Trophoblast cell (in vitro differentiated cells and primary cell): ENCODE data around the gene RAB20.
A peak's percentile ranks its signal among the peaks of the same experiment; 100 is the strongest.

Source experiments
- DNase-seq, 2 donors: peaks; one replicate each; pipeline ENCODE4 v3.0.0-alpha.2; 2016
- H2AFZ ChIP-seq: 2 replicates; pipeline ENCODE4 v1.6.1; 2013; ENCODE audit warnings: low read length, moderate library complexity, mild to moderate bottlenecking; ENCODE audit not compliant: insufficient read depth, poor library complexity
- H2AK5ac ChIP-seq: 2 replicates; pipeline ENCODE4 v1.6.1; 2013; ENCODE audit warnings: mild to moderate bottlenecking, low read length
- H2BK120ac ChIP-seq: 2 replicates; pipeline ENCODE4 v1.6.1; 2013; ENCODE audit warnings: low read length, mild to moderate bottlenecking, moderate library complexity; ENCODE audit not compliant: insufficient read depth, poor library complexity
- H2BK12ac ChIP-seq: 2 replicates; pipeline ENCODE4 v1.6.1; 2013; ENCODE audit warnings: mild to moderate bottlenecking, low read length, moderate library complexity
- H2BK5ac ChIP-seq: 2 replicates; pipeline ENCODE4 v1.6.1; 2013; ENCODE audit warnings: low read length, low read depth, moderate library complexity, mild to moderate bottlenecking; ENCODE audit not compliant: poor library complexity
- H3K14ac ChIP-seq: 2 replicates; pipeline ENCODE4 v1.6.1; 2013; ENCODE audit warnings: mild to moderate bottlenecking, low read length
- H3K18ac ChIP-seq: 2 replicates; pipeline ENCODE4 v1.6.1; 2013; ENCODE audit warnings: mild to moderate bottlenecking, low read length
- H3K23ac ChIP-seq: 2 replicates; pipeline ENCODE4 v1.6.1; 2013; ENCODE audit warnings: low read length
- H3K27ac ChIP-seq: 2 replicates; pipeline ENCODE4 v1.5.1; 2013; ENCODE audit warnings: low read depth, mild to moderate bottlenecking, inconsistent platforms, low read length, moderate library complexity
- H3K27me3 ChIP-seq: 2 replicates; pipeline ENCODE4 v1.6.1; 2013; ENCODE audit warnings: inconsistent platforms, mild to moderate bottlenecking, low read length, moderate library complexity; ENCODE audit not compliant: insufficient read depth
- H3K36me3 ChIP-seq, 2 experiments: 1 replicate in 1 of 2; 2 replicates in 1 of 2; pipeline ENCODE4 v1.6.1; 2013; ENCODE audit warnings: low read length in 2 of 2, mild to moderate bottlenecking in 2 of 2, moderate library complexity in 1 of 2; ENCODE audit not compliant: insufficient read depth in 2 of 2, control insufficient read depth in 1 of 2
- H3K4ac ChIP-seq: 2 replicates; pipeline ENCODE4 v1.6.1; 2013; ENCODE audit warnings: low read depth, mild to moderate bottlenecking, low read length, moderate library complexity
- H3K4me1 ChIP-seq, 2 experiments: 1 replicate in 1 of 2; 2 replicates in 1 of 2; pipeline ENCODE4 v1.6.1; 2013; ENCODE audit warnings: low read length in 2 of 2, mild to moderate bottlenecking in 2 of 2, moderate library complexity in 1 of 2; ENCODE audit not compliant: insufficient read depth in 2 of 2, control insufficient read depth in 1 of 2
- H3K4me2 ChIP-seq: 2 replicates; pipeline ENCODE4 v1.6.1; 2013; ENCODE audit warnings: inconsistent platforms, mild to moderate bottlenecking, low read length, moderate library complexity
- H3K4me3 ChIP-seq: 2 replicates; pipeline ENCODE4 v1.5.1; 2013; ENCODE audit warnings: mild to moderate bottlenecking, low read depth, low read length, inconsistent platforms
- H3K79me1 ChIP-seq: one replicate; pipeline ENCODE4 v1.6.1; 2013; ENCODE audit warnings: low read length
- H3K79me2 ChIP-seq: 2 replicates; pipeline ENCODE4 v1.6.1; 2013; ENCODE audit warnings: low read length, mild to moderate bottlenecking; ENCODE audit not compliant: control insufficient read depth, insufficient read depth, poor library complexity
- H3K9ac ChIP-seq: 2 replicates; pipeline ENCODE4 v1.6.1; 2013; ENCODE audit warnings: mild to moderate bottlenecking, low read length
- H3K9me3 ChIP-seq: 2 replicates; pipeline ENCODE4 v1.6.1; 2013; ENCODE audit warnings: low read depth, mild to moderate bottlenecking, control low read depth, inconsistent platforms, low read length; ENCODE audit not compliant: insufficient read depth
- H4K12ac ChIP-seq: 2 replicates; pipeline ENCODE4 v1.6.1; 2013; ENCODE audit warnings: low read depth, mild to moderate bottlenecking, low read length, moderate library complexity
- H4K8ac ChIP-seq: 2 replicates; pipeline ENCODE4 v1.6.1; 2013; ENCODE audit warnings: low read depth, mild to moderate bottlenecking, low read length, moderate library complexity
- H4K91ac ChIP-seq: one replicate; pipeline ENCODE4 v1.6.1; 2013; ENCODE audit warnings: low read depth, mild to moderate bottlenecking, low read length, moderate library complexity
- WGBS: extraction: QIAGEN DNeasy Blood & Tissue Kit; methylation state at CpG from one replicate; pipeline ENCODE4 v1.1.7; 2013; ENCODE audit warnings: missing lambda C conversion rate; ENCODE audit not compliant: insufficient read length, insufficient coverage; ENCODE audit errors: extremely low coverage; 5-methylcytosine and 5-hydroxymethylcytosine counted together

The RAB20 gene

GRCh38 chr13:110503979-110504499 is 57.5 kb downstream of the RAB20 start:
- Histone ChIP-seq H3K23ac (no peak overlapping the region), H3K4ac (no peak overlapping the region), H3K27ac (peak overlapping the region; percentile 24), H4K12ac (no peak overlapping the region), H3K4me1 (peaks cover 3 to 12% of the 10 kb centered on the region in 2 experiments), H4K91ac (peak overlapping the region; percentile 16), H4K8ac (no peak overlapping the region), H2BK5ac (no peak overlapping the region), H2BK120ac (peak overlapping the region; percentile 8), H3K27me3 (no peaks in the 10 kb centered on the region), H3K79me2 (no peaks in the 10 kb centered on the region), H3K9me3 (peaks cover 3% of the 10 kb centered on the region), H3K36me3 (peaks cover 73 to 87% of the 10 kb centered on the region in 2 experiments), H3K79me1 (peaks cover 7% of the 10 kb centered on the region), H2AK5ac (no peak overlapping the region), H2AFZ (no peak overlapping the region), H3K4me3 (no peak overlapping the region), H2BK12ac (no peak overlapping the region), H3K4me2 (no peak overlapping the region), H3K14ac (no peak overlapping the region), H3K18ac (no peak overlapping the region), H3K9ac (no peak overlapping the region)
- no peak for DNase-seq
- no CpG with 5 or more reads among the region's 18 CpGs for WGBS

- Histone ChIP-seq H3K9me3 (peaks cover 6% of the 10 kb centered on the region), H4K12ac (no peak overlapping the region), H3K4me1 (peaks cover 3 to 12% of the 10 kb centered on the region in 2 experiments), H3K79me1 (peaks cover 7% of the 10 kb centered on the region), H3K36me3 (peaks cover 74 to 89% of the 10 kb centered on the region in 2 experiments), H3K23ac (no peak overlapping the region), H3K9ac (no peak overlapping the region), H3K4me3 (no peak overlapping the region), H2AFZ (no peak overlapping the region), H3K14ac (peak overlapping the region; percentile 81), H2BK12ac (peak overlapping the region; percentile 46), H3K18ac (peak overlapping the region; percentile 72), H3K27me3 (no peaks in the 10 kb centered on the region), H2BK120ac (no peak overlapping the region), H2BK5ac (peak overlapping the region; percentile 45), H3K79me2 (no peaks in the 10 kb centered on the region), H3K4ac (peak overlapping the region; percentile 73), H3K4me2 (no peak overlapping the region), H4K8ac (peak overlapping the region; percentile 56), H3K27ac (peak overlapping the region; percentile 60), H2AK5ac (peak overlapping the region; percentile 66), H4K91ac (peak overlapping the region; percentile 79)
- DNase-seq: no peak
- WGBS: no CpG with 5 or more reads among the region's 20 CpGs
These were observed 58.3 kb downstream of the RAB20 start for GRCh38 chr13:110503037-110503901.

GRCh38 chr13:110501188-110501587 is 60.3 kb downstream of the RAB20 start:
- Histone ChIP-seq H3K4me3 (no peak overlapping the region), H3K9ac (no peak overlapping the region), H3K79me2 (no peaks in the 10 kb centered on the region), H3K4ac (no peak overlapping the region), H3K4me2 (no peak overlapping the region), H3K36me3 (peaks cover 72 to 88% of the 10 kb centered on the region in 2 experiments), H2AFZ (no peak overlapping the region), H4K8ac (no peak overlapping the region), H3K18ac (no peak overlapping the region), H4K12ac (no peak overlapping the region), H2BK12ac (no peak overlapping the region), H3K27ac (no peak overlapping the region), H2BK5ac (no peak overlapping the region), H3K79me1 (peaks cover 7% of the 10 kb centered on the region), H4K91ac (no peak overlapping the region), H3K14ac (no peak overlapping the region), H2AK5ac (no peak overlapping the region), H3K9me3 (peaks cover 11% of the 10 kb centered on the region), H3K23ac (no peak overlapping the region), H3K4me1 (peaks cover 3 to 12% of the 10 kb centered on the region in 2 experiments), H3K27me3 (no peaks in the 10 kb centered on the region), H2BK120ac (no peak overlapping the region)
- no CpG with 5 or more reads among the region's 9 CpGs for WGBS
- no peak for DNase-seq

GRCh38 chr13:110500341-110500740 is 61.2 kb downstream of the RAB20 start:
- no peak overlapping the region for H3K4ac ChIP-seq
- peak overlapping the region; percentile 16 for H3K27ac ChIP-seq
- no peak overlapping the region for H3K14ac ChIP-seq
- H2BK5ac ChIP-seq: no peak overlapping the region
- no CpG with 5 or more reads among the region's 3 CpGs for WGBS
- H3K9ac ChIP-seq: no peak overlapping the region
- no peak for DNase-seq
- H3K36me3 ChIP-seq: peaks cover 72 to 88% of the 10 kb centered on the region in 2 experiments
- no peak overlapping the region for H2AFZ ChIP-seq
- no peak overlapping the region for H2BK12ac ChIP-seq
- no peak overlapping the region for H2AK5ac ChIP-seq
- no peaks in the 10 kb centered on the region for H3K27me3 ChIP-seq
- no peak overlapping the region for H3K4me2 ChIP-seq
- no peak overlapping the region for H2BK120ac ChIP-seq
- no peak overlapping the region for H3K18ac ChIP-seq
- no peak overlapping the region for H4K8ac ChIP-seq
- no peak overlapping the region for H4K91ac ChIP-seq
- peaks cover 7% of the 10 kb centered on the region for H3K79me1 ChIP-seq
- H4K12ac ChIP-seq: no peak overlapping the region
- H3K4me3 ChIP-seq: no peak overlapping the region
- peaks cover 3 to 12% of the 10 kb centered on the region in 2 experiments for H3K4me1 ChIP-seq
- no peak overlapping the region for H3K23ac ChIP-seq
- H3K79me2 ChIP-seq: no peaks in the 10 kb centered on the region
- H3K9me3 ChIP-seq: peaks cover 11% of the 10 kb centered on the region
